NCI-H1436 treated with DMSO at 0.1 percent for 48 hours (cell line): ENCODE measurements around the gene FAM171A1.

Experiments
- DNase-seq: peaks from one replicate; lab custom pipeline; 2025; lab: John Stamatoyannopoulos, UW

FAM171A1 gene

GRCh38 chr10:15242261-15242840 lies 128.7 kb downstream of the FAM171A1 start:
- DNase-seq: no peak

- DNase-seq: no peak
Observed at GRCh38 chr10:15241306-15241705, 129.8 kb downstream of the FAM171A1 start.

GRCh38 chr10:15238555-15239335 lies 132.3 kb downstream of the FAM171A1 start:
- DNase-seq: no peak

GRCh38 chr10:15237351-15237750 lies 133.7 kb downstream of the FAM171A1 start:
- DNase-seq: no peak

GRCh38 chr10:15236340-15236739 lies 134.7 kb downstream of the FAM171A1 start:
- no peak for DNase-seq

GRCh38 chr10:15232279-15232678 lies 138.8 kb downstream of the FAM171A1 start:
- no peak for DNase-seq

GRCh38 chr10:15231426-15231825 lies 139.7 kb downstream of the FAM171A1 start:
- no peak for DNase-seq

GRCh38 chr10:15230257-15230656 lies 140.8 kb downstream of the FAM171A1 start:
- DNase-seq: no peak

GRCh38 chr10:15229268-15229667 lies 141.8 kb downstream of the FAM171A1 start:
- DNase-seq: no peak

GRCh38 chr10:15228426-15228825 lies 142.7 kb downstream of the FAM171A1 start:
- no peak for DNase-seq

GRCh38 chr10:15227611-15228372 lies 143.3 kb downstream of the FAM171A1 start:
- DNase-seq: no peak

GRCh38 chr10:15225511-15225910 lies 145.6 kb downstream of the FAM171A1 start:
- no peak for DNase-seq

- no peak for DNase-seq
Observed at GRCh38 chr10:15224948-15225347, 146.1 kb downstream of the FAM171A1 start.

GRCh38 chr10:15223174-15223573 lies 147.9 kb downstream of the FAM171A1 start:
- DNase-seq: no peak

GRCh38 chr10:15222511-15222910 lies 148.6 kb downstream of the FAM171A1 start:
- DNase-seq: no peak

GRCh38 chr10:15220445-15220844 lies 150.6 kb downstream of the FAM171A1 start:
- no peak for DNase-seq

- DNase-seq: no peak
Observed at GRCh38 chr10:15216700-15217099, 154.4 kb downstream of the FAM171A1 start.

- no peak for DNase-seq
Observed at GRCh38 chr10:15214237-15214636, 156.9 kb downstream of the FAM171A1 start.

GRCh38 chr10:15213461-15213861 lies 157.6 kb downstream of the FAM171A1 start:
- DNase-seq: no peak

- DNase-seq: no peak
Observed at GRCh38 chr10:15211464-15211979, 159.6 kb downstream of the FAM171A1 start.

- no peak for DNase-seq
Observed at GRCh38 chr10:15210521-15210920, 160.6 kb downstream of the FAM171A1 start.

GRCh38 chr10:15209827-15210509 lies 161.1 kb downstream of the FAM171A1 start:
- peak; percentile 37 for DNase-seq
